Right lobe of liver (tissue), 4 donors: Measurements from ENCODE around the gene ELAC2.

Source experiments
- POLR2A ChIP-seq: fragments of 450-650 bp; IDR thresholded peaks from one replicate; pipeline ENCODE4 v1.6.1; 2017; ENCODE audit warnings: antibody characterized with exemption, mild to moderate bottlenecking
- TF ChIP-seq, protein P1 (sequence below), 4 donors: fragments of 200-600 bp in 3 of 4; fragments of 450-650 bp in 1 of 4; IDR thresholded peaks; one replicate each; pipeline versions ENCODE4 v1.5.1 to v1.8.0; 2016 to 2022; ENCODE audit warnings: antibody characterized with exemption in 4 of 4, mild to moderate bottlenecking in 2 of 4
- donor health status: DM: no; HTN: no; CAD: no.
- donor health status: DM: no; HTN: no; CAD: no.
- donor health status: DM: no; HTN: yes; CAD: no.

DNA sequence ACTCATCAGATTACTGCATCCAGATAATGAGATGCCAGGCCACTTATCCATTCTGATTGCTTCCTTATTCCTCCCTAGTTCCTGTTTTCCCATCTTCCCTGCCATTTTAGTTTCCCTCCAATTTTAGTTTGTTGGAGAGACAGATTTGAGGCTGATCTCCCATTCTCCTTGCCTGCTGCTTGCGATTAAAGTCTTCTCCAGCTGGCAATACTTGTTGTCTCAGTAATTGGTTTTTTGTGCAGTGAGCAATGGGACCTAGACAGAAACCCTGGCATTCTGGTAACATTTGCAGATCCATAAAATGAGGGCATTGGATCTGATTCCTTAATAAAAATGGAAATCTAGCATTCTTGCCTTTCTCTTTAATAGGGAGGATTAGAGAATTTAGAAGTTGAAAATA lies 17.6 kb upstream of the ELAC2 start:
- TF ChIP-seq, protein P1, sequence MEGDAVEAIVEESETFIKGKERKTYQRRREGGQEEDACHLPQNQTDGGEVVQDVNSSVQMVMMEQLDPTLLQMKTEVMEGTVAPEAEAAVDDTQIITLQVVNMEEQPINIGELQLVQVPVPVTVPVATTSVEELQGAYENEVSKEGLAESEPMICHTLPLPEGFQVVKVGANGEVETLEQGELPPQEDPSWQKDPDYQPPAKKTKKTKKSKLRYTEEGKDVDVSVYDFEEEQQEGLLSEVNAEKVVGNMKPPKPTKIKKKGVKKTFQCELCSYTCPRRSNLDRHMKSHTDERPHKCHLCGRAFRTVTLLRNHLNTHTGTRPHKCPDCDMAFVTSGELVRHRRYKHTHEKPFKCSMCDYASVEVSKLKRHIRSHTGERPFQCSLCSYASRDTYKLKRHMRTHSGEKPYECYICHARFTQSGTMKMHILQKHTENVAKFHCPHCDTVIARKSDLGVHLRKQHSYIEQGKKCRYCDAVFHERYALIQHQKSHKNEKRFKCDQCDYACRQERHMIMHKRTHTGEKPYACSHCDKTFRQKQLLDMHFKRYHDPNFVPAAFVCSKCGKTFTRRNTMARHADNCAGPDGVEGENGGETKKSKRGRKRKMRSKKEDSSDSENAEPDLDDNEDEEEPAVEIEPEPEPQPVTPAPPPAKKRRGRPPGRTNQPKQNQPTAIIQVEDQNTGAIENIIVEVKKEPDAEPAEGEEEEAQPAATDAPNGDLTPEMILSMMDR (IDR thresholded peaks at IDR 0.05): no peak
- no peak for TF ChIP-seq POLR2A
